Suprapubic skin (tissue), 4 donors: ENCODE data around the gene HYLS1.

Source experiments
- EP300 ChIP-seq: sonication (generic); formaldehyde crosslinking; IDR thresholded peaks from one replicate; pipeline ENCODE4 v1.6.1; 2017; ENCODE audit warnings: antibody characterized with exemption
- POLR2AphosphoS5 ChIP-seq, 3 donors: sonication (generic); formaldehyde crosslinking; IDR thresholded peaks; one replicate each; pipeline ENCODE4 v1.6.1; 2017; ENCODE audit warnings: antibody characterized with exemption in 3 of 3
- TF ChIP-seq, protein P1 (sequence below), 2 donors: fragments of 200-600 bp in 1 of 2; fragments of 450-650 bp in 1 of 2; sonication (generic) in 1 of 2; IDR thresholded peaks; one replicate each; pipeline ENCODE4 v1.5.1; 2016 to 2019; ENCODE audit warnings: antibody characterized with exemption in 2 of 2, mild to moderate bottlenecking in 1 of 2, moderate library complexity in 1 of 2

DNA sequence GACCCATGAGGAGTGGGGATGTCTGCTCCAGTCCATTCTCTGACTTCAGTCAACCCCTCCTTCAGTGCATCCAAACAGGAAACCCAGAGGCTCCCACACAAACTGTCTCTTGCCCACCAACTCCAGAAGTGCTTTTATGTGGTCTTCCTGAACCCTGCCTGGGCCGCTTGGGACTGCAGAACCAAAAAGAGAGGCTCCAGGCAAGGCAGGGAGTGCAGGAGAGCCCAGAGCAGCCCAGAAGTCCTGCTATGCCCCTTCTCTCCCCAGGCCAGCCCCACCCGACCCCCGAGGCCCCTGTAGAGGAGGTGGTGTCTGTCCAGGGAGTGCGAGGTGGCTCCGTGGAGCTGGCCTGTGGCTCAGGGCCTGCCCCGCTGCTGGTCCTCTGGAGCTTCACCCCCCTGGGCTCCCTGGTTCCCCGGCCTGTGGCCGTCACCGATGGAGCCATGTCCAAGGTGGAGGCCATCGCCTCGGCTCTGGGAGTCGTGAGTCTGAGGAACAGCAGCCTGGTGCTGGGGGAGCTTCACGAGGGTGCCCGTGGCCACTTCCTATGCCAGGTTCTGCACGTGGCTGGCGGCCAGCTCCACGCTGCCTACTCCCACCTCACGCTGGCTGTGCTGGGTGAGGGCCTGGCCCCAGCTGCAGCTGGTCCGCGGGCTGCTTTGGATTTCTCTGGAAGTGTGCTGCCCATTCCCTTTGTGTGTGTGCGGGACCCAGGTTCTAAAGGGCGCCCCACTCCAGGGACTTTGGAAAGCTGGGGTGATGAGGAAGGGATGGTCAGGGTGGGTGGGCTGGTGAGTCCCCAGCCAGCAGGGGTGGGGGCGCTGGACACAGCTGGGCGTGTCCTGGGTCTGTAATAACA is 60.2 kb downstream of the HYLS1 start:
- TF ChIP-seq EP300 (no peak), POLR2AphosphoS5 (IDR thresholded peaks at IDR 0.05) (no peak)
- TF ChIP-seq, protein P1, sequence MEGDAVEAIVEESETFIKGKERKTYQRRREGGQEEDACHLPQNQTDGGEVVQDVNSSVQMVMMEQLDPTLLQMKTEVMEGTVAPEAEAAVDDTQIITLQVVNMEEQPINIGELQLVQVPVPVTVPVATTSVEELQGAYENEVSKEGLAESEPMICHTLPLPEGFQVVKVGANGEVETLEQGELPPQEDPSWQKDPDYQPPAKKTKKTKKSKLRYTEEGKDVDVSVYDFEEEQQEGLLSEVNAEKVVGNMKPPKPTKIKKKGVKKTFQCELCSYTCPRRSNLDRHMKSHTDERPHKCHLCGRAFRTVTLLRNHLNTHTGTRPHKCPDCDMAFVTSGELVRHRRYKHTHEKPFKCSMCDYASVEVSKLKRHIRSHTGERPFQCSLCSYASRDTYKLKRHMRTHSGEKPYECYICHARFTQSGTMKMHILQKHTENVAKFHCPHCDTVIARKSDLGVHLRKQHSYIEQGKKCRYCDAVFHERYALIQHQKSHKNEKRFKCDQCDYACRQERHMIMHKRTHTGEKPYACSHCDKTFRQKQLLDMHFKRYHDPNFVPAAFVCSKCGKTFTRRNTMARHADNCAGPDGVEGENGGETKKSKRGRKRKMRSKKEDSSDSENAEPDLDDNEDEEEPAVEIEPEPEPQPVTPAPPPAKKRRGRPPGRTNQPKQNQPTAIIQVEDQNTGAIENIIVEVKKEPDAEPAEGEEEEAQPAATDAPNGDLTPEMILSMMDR (IDR thresholded peaks at IDR 0.05) = no peak
